OCI-LY7 (cell line): ENCODE measurements around the gene PRF1.

ENCODE experiments used
- CTCF ChIP-seq: fragments of 200-600 bp; sonication (generic); conservative IDR thresholded peaks from 2 replicates; pipeline ENCODE4 v1.5.1; 2014; ENCODE audit warnings: mild to moderate bottlenecking, antibody characterized with exemption, low read length, moderate library complexity, mixed read lengths
- EZH2phosphoT487 ChIP-seq: fragments of 200-600 bp; sonication (generic); IDR thresholded peaks from 2 replicates; pipeline ENCODE4 v1.6.1; 2018; ENCODE audit warnings: low read depth, borderline replicate concordance, mild to moderate bottlenecking, mixed run types, antibody characterized with exemption, low read length, moderate library complexity, mixed read lengths

DNA sequence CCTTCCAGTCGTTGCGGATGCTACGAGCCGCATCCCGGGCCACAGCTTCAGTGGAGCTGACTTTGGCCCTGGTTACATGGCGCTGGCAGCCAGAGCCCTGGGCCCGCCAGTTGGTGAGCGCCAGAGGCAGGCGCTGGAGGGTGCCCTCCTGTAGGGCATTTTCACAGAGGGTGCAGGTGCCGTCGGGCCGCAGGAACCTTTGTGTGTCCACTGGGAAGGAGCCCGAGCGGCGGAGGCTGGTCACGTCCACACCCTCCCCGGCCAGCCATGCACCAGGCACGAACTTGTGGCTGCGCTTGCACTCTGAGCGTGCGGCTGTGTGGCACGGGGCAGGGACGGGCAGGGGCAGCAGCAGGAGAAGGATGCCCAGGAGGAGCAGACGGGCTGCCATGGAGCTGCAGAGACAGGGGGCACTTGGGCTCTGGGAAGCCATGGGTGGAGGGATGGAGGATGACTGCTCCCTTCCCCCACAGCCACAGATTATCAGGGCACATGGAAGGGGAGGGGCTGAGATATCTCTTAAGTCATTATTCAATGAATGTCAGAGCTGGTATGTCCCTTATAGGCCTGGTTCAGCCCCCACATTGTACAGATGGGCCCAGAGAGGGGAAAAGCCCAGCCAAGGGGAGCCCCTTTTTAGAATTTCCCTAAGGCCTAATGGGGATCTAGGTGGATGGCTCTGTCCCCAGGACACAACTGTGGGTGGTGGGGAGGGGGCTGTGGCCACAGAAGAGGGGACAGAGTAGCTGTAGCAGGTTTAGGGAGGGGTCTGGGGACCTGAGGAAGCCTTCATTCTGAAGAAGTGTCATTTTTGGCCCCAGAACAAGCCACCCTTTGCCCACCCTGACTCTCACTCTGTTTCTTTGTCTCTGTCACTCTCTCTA is 1.8 kb downstream of the PRF1 start:
- TF ChIP-seq CTCF (no peak), EZH2phosphoT487 (no peak)
